ENCODE measurements around the gene RAG2. TPM values are rescaled to one million over a fixed set of nuclear protein-coding genes. Genes with fewer than 3 reads are reported as not detected.

Gene RAG2
- total RNA-seq, 3 donors from 2014 or later = not detected

- H3K27me3 ChIP-seq = no peaks in the 10 kb centered on the region
- no peak for DNase-seq (ENCODE audit: low spot score in 2 of 2)
- H3K4me3 ChIP-seq = no peak overlapping the region
- TF ChIP-seq POLR2A (IDR thresholded peaks at IDR 0.05) = no peak
- TF ChIP-seq POLR2AphosphoS5 (IDR thresholded peaks at IDR 0.05) = no peak
- TF ChIP-seq CTCF (IDR thresholded peaks at IDR 0.05) = no peak
- intact Hi-C loops (cut with DNase I; ENCODE audit: low total_unique reads) = no loop called here
- no peak overlapping the region for H3K27ac ChIP-seq
- H3K36me3 ChIP-seq = no peaks in the 10 kb centered on the region
- H3K9me3 ChIP-seq = no peaks in the 10 kb centered on the region
- no peaks in the 10 kb centered on the region for H3K4me1 ChIP-seq
Measured at GRCh38 chr11:36550385-36551115, 47.5 kb downstream of the RAG2 start.

Other genes starting within 250 kb of the RAG2 start
- 10 to 100 TPM; 11.5 to 19.9 (median 16.8) TPM for gene TRAF6, start 88.0 kb downstream of the RAG2 start, total RNA-seq
- 1 to 10 TPM in 2 of 3 donors, under 1 TPM in 1; 0.32 to 1.5 (median 1.3) TPM for gene RAG1, start 30.2 kb downstream of the RAG2 start, total RNA-seq
- gene IFTAP, start 3.7 kb downstream of the RAG2 start, total RNA-seq = 10 to 100 TPM; 14.7 to 26.6 (median 25.3) TPM

All from breast epithelium (tissue), 4 donors.